GM21423 (cell line): ENCODE results near the gene GFOD1.
"Not testable (repeated sequence)": the region's sequence is repeated elsewhere in the genome, so short reads cannot be mapped to it uniquely, and the experiment has no call there.

ENCODE experiments used
- ATAC-seq: cut with Tn5 transposase; IDR thresholded peaks from one replicate; pipeline ENCODE4 v1.9.1; 2021; ENCODE audit warnings: mild to moderate bottlenecking, moderate library complexity; ENCODE audit not compliant: unreplicated experiment

GFOD1 gene

GRCh38 chr6:13407709-13408695 lies 79.4 kb downstream of the GFOD1 start:
- no peak for ATAC-seq

GRCh38 chr6:13407368-13407708 lies 80.1 kb downstream of the GFOD1 start:
- no peak for ATAC-seq

GRCh38 chr6:13406781-13407180 lies 80.6 kb downstream of the GFOD1 start:
- no peak for ATAC-seq

- ATAC-seq = no peak
Observed at GRCh38 chr6:13405961-13406477, 81.4 kb downstream of the GFOD1 start.

GRCh38 chr6:13404892-13405254 lies 82.5 kb downstream of the GFOD1 start:
- no peak for ATAC-seq

GRCh38 chr6:13404228-13404891 lies 83.0 kb downstream of the GFOD1 start:
- ATAC-seq = no peak

GRCh38 chr6:13402711-13403110 lies 84.7 kb downstream of the GFOD1 start:
- ATAC-seq = no peak

- peak; percentile 46 for ATAC-seq
Observed at GRCh38 chr6:13400772-13401171, 86.6 kb downstream of the GFOD1 start.

GRCh38 chr6:13398421-13398994 lies 88.9 kb downstream of the GFOD1 start:
- ATAC-seq = no peak

- ATAC-seq = no peak
Observed at GRCh38 chr6:13398069-13398381, 89.4 kb downstream of the GFOD1 start.

- ATAC-seq = peak; percentile 75
Observed at GRCh38 chr6:13397359-13398068, 89.9 kb downstream of the GFOD1 start.

GRCh38 chr6:13396241-13396792 lies 91.1 kb downstream of the GFOD1 start:
- no peak for ATAC-seq

- ATAC-seq = no peak
Observed at GRCh38 chr6:13395272-13396237, 91.8 kb downstream of the GFOD1 start.

GRCh38 chr6:13392462-13392861 lies 94.9 kb downstream of the GFOD1 start:
- ATAC-seq = no peak

- no peak for ATAC-seq
Observed at GRCh38 chr6:13391537-13391936, 95.9 kb downstream of the GFOD1 start.

- ATAC-seq = no peak
Observed at GRCh38 chr6:13390658-13391057, 96.7 kb downstream of the GFOD1 start.

- not testable (repeated sequence) for ATAC-seq
Observed at GRCh38 chr6:13389237-13389636, 98.2 kb downstream of the GFOD1 start.

GRCh38 chr6:13388769-13389168 lies 98.6 kb downstream of the GFOD1 start:
- ATAC-seq = not testable (repeated sequence)

- no peak for ATAC-seq
Observed at GRCh38 chr6:13384966-13385365, 102.4 kb downstream of the GFOD1 start.

GRCh38 chr6:13384506-13384905 lies 102.9 kb downstream of the GFOD1 start:
- ATAC-seq = no peak
